GM12878 (cell line): ENCODE data around the gene CXCL6. TPM values are rescaled to one million over a fixed set of nuclear protein-coding genes. Genes with fewer than 3 reads are reported as not detected.

Source experiments
- ATAC-seq: fragments of 200-7000 bp; cut with Tn5 transposase; 3 replicates; pipeline ENCODE4 v1.9.1; 2020; ENCODE audit warnings: mild to moderate bottlenecking, moderate library complexity
- BruUV-seq: library from RNA; stranded (reverse); fragments of 400-500 nt; replicated peaks from 2 replicates; lab custom pipeline; 2021; lab: Mats Ljungman, UMichigan
- CTCF ChIA-PET: fragments of 300-600 bp; sonication (Branson Sonifier 250); formaldehyde crosslinking; extraction: SDS; loops from one replicate; lab custom pipeline; 2021; ENCODE audit warnings: inconsistent platforms; lab: Yijun Ruan, JAX
- POLR2A ChIA-PET: fragments of 350-600 bp; formaldehyde crosslinking; extraction: SDS; loops from one replicate; lab custom pipeline; 2021; ENCODE audit warnings: inconsistent platforms; lab: Charles Lee
- RAD21 ChIA-PET: fragments of 300-600 bp; sonication (Branson Sonifier 250); formaldehyde crosslinking; loops from one replicate; lab custom pipeline; 2023; ENCODE audit warnings: antibody characterized with exemption; ENCODE audit not compliant: unreplicated experiment; lab: Charles Lee
- SMC1A ChIA-PET: fragments of 300-600 bp; sonication (Branson Sonifier 250); formaldehyde crosslinking; loops from one replicate; lab custom pipeline; 2023; ENCODE audit not compliant: unreplicated experiment, uncharacterized antibody; lab: Charles Lee
- DNase-seq: peaks from one replicate; pipeline ENCODE4 v3.0.0-alpha.2; 2011; ENCODE audit warnings: low read depth, low spot score
- FAIRE-seq: peaks from 3 replicates; lab custom pipeline; 2011; peaks lifted over from hg19 to GRCh38; lab: Jason Lieb, UNC
- H2AFZ ChIP-seq: 2 replicates; pipeline ENCODE4 v1.6.0; 2011; ENCODE audit warnings: low read depth, low read length, control low read depth; ENCODE audit not compliant: control insufficient read depth
- H3K27ac ChIP-seq: 2 replicates; pipeline ENCODE4 v1.5.1; 2011; ENCODE audit warnings: control low read depth; ENCODE audit not compliant: control insufficient read depth, insufficient read depth
- H3K27me3 ChIP-seq, 2 experiments: replicated peaks in 1 of 2; 2 replicates each; pipeline versions ENCODE4 v1.6.0 to v1.6.1; 2011; ENCODE audit warnings: low read length in 1 of 2; ENCODE audit not compliant: control insufficient read depth in 2 of 2, insufficient read depth in 2 of 2
- H3K36me3 ChIP-seq, 2 experiments: 2 replicates each; pipeline ENCODE4 v1.5.1; 2011; ENCODE audit warnings: low read length in 1 of 2; ENCODE audit not compliant: control insufficient read depth in 2 of 2, insufficient read depth in 2 of 2
- H3K4me1 ChIP-seq: 2 replicates; pipeline ENCODE4 v1.6.1; 2011; ENCODE audit warnings: mild to moderate bottlenecking, low read length, moderate library complexity, mixed read lengths; ENCODE audit not compliant: control insufficient read depth, insufficient read depth
- H3K4me2 ChIP-seq: 2 replicates; pipeline ENCODE4 v1.6.0; 2011; ENCODE audit warnings: control low read depth; ENCODE audit not compliant: control insufficient read depth, insufficient read depth
- H3K4me3 ChIP-seq: fragments of 200-600 bp; sonication (generic); 2 replicates; pipeline ENCODE4 v1.5.1; 2016
- H3K79me2 ChIP-seq: 2 replicates; pipeline ENCODE4 v1.6.0; 2011; ENCODE audit warnings: low read length; ENCODE audit not compliant: control insufficient read depth, insufficient read depth
- H3K9ac ChIP-seq: 2 replicates; pipeline ENCODE4 v1.8.0; 2011; ENCODE audit warnings: low read length, control low read depth, mixed read lengths; ENCODE audit not compliant: control insufficient read depth, insufficient read depth
- H3K9me3 ChIP-seq: replicated peaks from 3 replicates; pipeline ENCODE4 v1.5.1; 2011; ENCODE audit warnings: mild to moderate bottlenecking, low read length; ENCODE audit not compliant: control insufficient read depth, insufficient read depth
- H4K20me1 ChIP-seq: 2 replicates; pipeline ENCODE4 v1.6.0; 2011; ENCODE audit not compliant: control insufficient read depth, insufficient read depth
- CEBPB ChIP-seq, 2 experiments: fragments of 150-350 bp in 1 of 2; IDR thresholded peaks; 2 replicates each; pipeline ENCODE4 v1.6.1; 2012 to 2014; ENCODE audit warnings: low read depth in 2 of 2, low read length in 2 of 2, borderline replicate concordance in 1 of 2, inconsistent platforms in 1 of 2
- CHD4 ChIP-seq: fragments of 200-600 bp; sonication (generic); IDR thresholded peaks from 2 replicates; pipeline ENCODE4 v1.6.1; 2016; ENCODE audit warnings: mild to moderate bottlenecking
- FOXK2 ChIP-seq: fragments of 450-650 bp; IDR thresholded peaks from 2 replicates; pipeline ENCODE4 v1.6.1; 2017; ENCODE audit warnings: mild to moderate bottlenecking, moderate library complexity
- HSF1 ChIP-seq: fragments of 150-350 bp; IDR thresholded peaks from 2 replicates; pipeline ENCODE4 v1.6.1; 2014; ENCODE audit warnings: mild to moderate bottlenecking, low read depth, low read length
- IRF5 ChIP-seq: fragments of 450-650 bp; IDR thresholded peaks from 2 replicates; pipeline ENCODE4 v1.6.1; 2017; ENCODE audit warnings: borderline replicate concordance
- SIN3A ChIP-seq: IDR thresholded peaks from 2 replicates; pipeline ENCODE4 v1.6.1; 2012; ENCODE audit warnings: low read depth, low read length, improper control_type of control experiment
- WGBS: methylation state at CpG from one replicate; pipeline ENCODE4 v1.1.6; 2016; ENCODE audit warnings: low lambda C conversion rate; ENCODE audit not compliant: insufficient replicate concordance, insufficient coverage; ENCODE audit errors: missing lambda C conversion rate; 5-methylcytosine and 5-hydroxymethylcytosine counted together
- in situ Hi-C: fragments of 300-500 bp; cut with MboI; formaldehyde crosslinking; loops from 9 replicates; pipeline ENCODE4 v1.14.3; 2018; ENCODE audit warnings: mixed read lengths
- intact Hi-C: fragments of 100-400 bp; cut with micrococcal nuclease; formaldehyde crosslinking; loops from one replicate; pipeline ENCODE4 v1.14.2; 2022; ENCODE audit not compliant: unreplicated experiment
- polyA plus RNA-seq, 11 experiments: library from polyadenylated mRNA; depleted of rRNA in 4 of 11; unstranded in 6 of 11; stranded (reverse) in 5 of 11; fragments of >200 nt; fragmentation: Nextera tagmentation in 4 of 11; fragmentation: Illumina TruSeq in 1 of 11; extraction: Ambion mirVana in 4 of 11; extraction: Trizol in 1 of 11; gene quantifications; 1 replicate in 1 of 11; 2 replicates in 10 of 11; pipeline versions ENCODE4 v1.2.1 to v1.2.3, GENCODE V29; 2011 to 2016; ENCODE audit warnings: inconsistent platforms in 2 of 11, missing spikeins in 2 of 11, low read depth in 1 of 11
- total RNA-seq, 4 experiments: library from RNA; depleted of rRNA in 3 of 4; stranded (reverse); fragments of >200 nt in 3 of 4; fragmentation: Illumina TruSeq in 1 of 4; extraction: Trizol in 1 of 4; gene quantifications; 2 replicates each; pipeline versions ENCODE4 v1.2.1 to v1.2.3, GENCODE V29; 2013 to 2021

CXCL6 gene
- total and polyA plus RNA-seq, 10 of the 15 experiments (the other 5 are each of a cell fraction or from before 2014, with no cell fraction given) = not detected

- no peak for TF ChIP-seq HSF1
- no peak for TF ChIP-seq IRF5
Measured at GRCh38 chr4:73859614-73860088, 23.2 kb downstream of the CXCL6 start (continued).

- Histone ChIP-seq H2AFZ (no peak overlapping the region), H4K20me1 (no peaks in the 10 kb centered on the region), H3K27me3 (peaks cover 0 to 2% of the 10 kb centered on the region in 2 experiments; a peak in 1 of 4 replicates), H3K4me2 (no peak overlapping the region), H3K36me3 (no peaks in the 10 kb centered on the region), H3K9me3 (no peaks in the 10 kb centered on the region), H3K27ac (no peak overlapping the region), H3K4me3 (no peak overlapping the region), H3K79me2 (no peaks in the 10 kb centered on the region), H3K4me1 (no peaks in the 10 kb centered on the region), H3K9ac (no peak overlapping the region)
- 30% methylated on average over 4 of the region's 4 CpGs for WGBS
- intact Hi-C loops = loop anchor here (10.0 kb wide), 1 partner anchor 285 kb away; no protein-coding TSS in a partner anchor
- no peak for FAIRE-seq
- CTCF ChIA-PET = interaction anchor here (1.2 to 1.8 kb wide), 4 partner anchors 10 to 274 kb away, joined by 3 to 7 read pairs (median 4); no protein-coding TSS in a partner anchor
- no peak for DNase-seq
- no peak for ATAC-seq
- SMC1A ChIA-PET = interaction anchor here (0.6 to 1.1 kb wide), 3 partner anchors 9 to 131 kb away, joined by 3 to 4 read pairs (median 3); no protein-coding TSS in a partner anchor
- in situ Hi-C loops = no loop called here
- RAD21 ChIA-PET = no interaction called here
- BruUV-seq = no TSS peak
- POLR2A ChIA-PET = no interaction called here
- TF ChIP-seq FOXK2 (no peak), SIN3A (no peak), CEBPB (IDR thresholded peaks at IDR 0.05; ENCODE audit: borderline replicate concordance in 1 of 2, low read depth in 2 of 2, low read length in 2 of 2) (no peak), CHD4 (no peak)
Measured at GRCh38 chr4:73860181-73860580, 23.7 kb downstream of the CXCL6 start.
